HG02943 (cell line): Measurements from ENCODE around the gene TEDC2.
A peak's percentile ranks its signal among the peaks of the same experiment; 100 is the strongest.

ENCODE experiments used
- ATAC-seq: cut with Tn5 transposase; IDR thresholded peaks from one replicate; pipeline ENCODE4 v1.9.1; 2021; ENCODE audit warnings: mild to moderate bottlenecking, low read depth, moderate library complexity; ENCODE audit not compliant: unreplicated experiment

Gene TEDC2

GRCh38 chr16:2464333-2464732 is 4.4 kb downstream of the TEDC2 start:
- no peak for ATAC-seq

- ATAC-seq, result no peak
Observed at GRCh38 chr16:2465653-2466415, 5.9 kb downstream of the TEDC2 start.

GRCh38 chr16:2466667-2467527 is 7.0 kb downstream of the TEDC2 start:
- ATAC-seq, result no peak

GRCh38 chr16:2467528-2468232 is 7.8 kb downstream of the TEDC2 start:
- no peak for ATAC-seq

- ATAC-seq, result no peak
Observed at GRCh38 chr16:2468233-2468724, 8.4 kb downstream of the TEDC2 start.

GRCh38 chr16:2468725-2469398 is 9.0 kb downstream of the TEDC2 start:
- ATAC-seq, result no peak

- ATAC-seq, result no peak
Observed at GRCh38 chr16:2469399-2470233, 9.7 kb downstream of the TEDC2 start.

- no peak for ATAC-seq
Observed at GRCh38 chr16:2470234-2470601, 10.3 kb downstream of the TEDC2 start.

GRCh38 chr16:2470603-2471015 is 10.7 kb downstream of the TEDC2 start:
- no peak for ATAC-seq

GRCh38 chr16:2471016-2471652 is 11.2 kb downstream of the TEDC2 start, which contains the start of gene NTN3:
Gene NTN3, plus strand, starts transcription at chr16:2471297. Its CDS starts 405 bp downstream, at chr16:2471702.
- no peak for ATAC-seq

- ATAC-seq, result no peak
Observed at GRCh38 chr16:2471653-2472487, 12.0 kb downstream of the TEDC2 start.

- ATAC-seq, result no peak
Observed at GRCh38 chr16:2472488-2472864, 12.6 kb downstream of the TEDC2 start.

- ATAC-seq, result no peak
Observed at GRCh38 chr16:2472885-2473445, 13.1 kb downstream of the TEDC2 start.

- ATAC-seq, result no peak
Observed at GRCh38 chr16:2473446-2473926, 13.6 kb downstream of the TEDC2 start.

GRCh38 chr16:2473999-2474876 is 14.3 kb downstream of the TEDC2 start:
- ATAC-seq, result peak; percentile 21

GRCh38 chr16:2474877-2475412 is 15.0 kb downstream of the TEDC2 start, which contains the start of gene TBC1D24:
Gene TBC1D24, plus strand, starts transcription at chr16:2475127. Its CDS starts 21,022 bp downstream, at chr16:2496149.
- peak; percentile 56 for ATAC-seq
